Left hindlimb (tissue), 1 donor: ENCODE data around the gene TBX6.
A peak's percentile ranks its signal among the peaks of the same experiment; 100 is the strongest.
"Not testable (repeated sequence)": the region's sequence is repeated elsewhere in the genome, so short reads cannot be mapped to it uniquely, and the experiment has no call there.

Experiments
- DNase-seq: peaks from one replicate; pipeline ENCODE4 v3.0.0-alpha.2; 2018

TBX6 gene

GRCh38 chr16:30091474-30092372 lies at the start of gene TBX6:
Gene TBX6, minus strand, starts transcription at chr16:30091924. Its CDS starts 731 bp downstream, at chr16:30091193.
- peak; percentile 94 for DNase-seq

- DNase-seq, result no peak
These were observed 48.1 kb upstream of the TBX6 start for GRCh38 chr16:30139583-30140481.

- no peak for DNase-seq
These were observed 46.2 kb upstream of the TBX6 start for GRCh38 chr16:30137897-30138296.

GRCh38 chr16:30136971-30137605 lies 45.4 kb upstream of the TBX6 start:
- DNase-seq, result no peak

- no peak for DNase-seq
These were observed 40.9 kb upstream of the TBX6 start for GRCh38 chr16:30132591-30132990.

GRCh38 chr16:30131869-30132475 lies 40.2 kb upstream of the TBX6 start:
- DNase-seq, result no peak

- DNase-seq, result no peak
These were observed 36.3 kb upstream of the TBX6 start for GRCh38 chr16:30127993-30128392.

GRCh38 chr16:30125690-30126089 lies 34.0 kb upstream of the TBX6 start:
- DNase-seq, result not testable (repeated sequence)

- no peak for DNase-seq
These were observed 33.3 kb upstream of the TBX6 start for GRCh38 chr16:30124985-30125379.

- peak; percentile 56 for DNase-seq
These were observed 31.0 kb upstream of the TBX6 start for GRCh38 chr16:30122604-30123160.

GRCh38 chr16:30121741-30122571 lies 30.2 kb upstream of the TBX6 start:
- peak; percentile 64 for DNase-seq

- DNase-seq, result no peak
These were observed 28.8 kb upstream of the TBX6 start for GRCh38 chr16:30120340-30121105.

- DNase-seq, result no peak
These were observed 27.7 kb upstream of the TBX6 start for GRCh38 chr16:30119428-30119827.

- DNase-seq, result no peak
These were observed 26.0 kb upstream of the TBX6 start for GRCh38 chr16:30117768-30118167.

- DNase-seq, result no peak
These were observed 24.8 kb upstream of the TBX6 start for GRCh38 chr16:30116291-30117207.

- DNase-seq, result no peak
These were observed 23.5 kb upstream of the TBX6 start for GRCh38 chr16:30115238-30115637.

GRCh38 chr16:30114833-30115232 lies 23.1 kb upstream of the TBX6 start:
- DNase-seq, result not testable (repeated sequence)

- DNase-seq, result no peak
These were observed 22.7 kb upstream of the TBX6 start for GRCh38 chr16:30114411-30114810.

- no peak for DNase-seq
These were observed 22.1 kb upstream of the TBX6 start for GRCh38 chr16:30113711-30114333.
